BJ (cell line): ENCODE data around the gene APBB2. TPM values are rescaled to one million over a fixed set of nuclear protein-coding genes. Genes with fewer than 3 reads are reported as not detected.
"Not testable (repeated sequence)": the region's sequence is repeated elsewhere in the genome, so short reads cannot be mapped to it uniquely, and the experiment has no call there.

ENCODE experiments used
- CTCF ChIA-PET: fragments of 350-600 bp; formaldehyde crosslinking; extraction: SDS; loops from one replicate; lab custom pipeline; 2021; ENCODE audit warnings: antibody characterized with exemption, inconsistent platforms; lab: Yijun Ruan, JAX
- POLR2A ChIA-PET: fragments of 300-600 bp; sonication (Branson Sonifier 250); formaldehyde crosslinking; extraction: SDS; loops from one replicate; lab custom pipeline; 2021; ENCODE audit warnings: antibody characterized with exemption; lab: Charles Lee
- DNase-seq: peaks from one replicate; pipeline ENCODE4 v3.0.0-alpha.2; 2011; ENCODE audit warnings: low read depth
- H3K27me3 ChIP-seq: 2 replicates; pipeline ENCODE4 v1.6.0; 2011; ENCODE audit warnings: low read length; ENCODE audit not compliant: control insufficient read depth, insufficient read depth
- H3K36me3 ChIP-seq: 2 replicates; pipeline ENCODE4 v1.5.1; 2011; ENCODE audit warnings: low read length; ENCODE audit not compliant: control insufficient read depth, insufficient read depth
- H3K4me3 ChIP-seq: 2 replicates; pipeline ENCODE4 v1.5.1; 2011; ENCODE audit warnings: low read depth, mild to moderate bottlenecking, control low read depth, low read length
- CTCF ChIP-seq: IDR thresholded peaks from 2 replicates; pipeline ENCODE4 v1.5.1; 2011; ENCODE audit warnings: low read depth, mild to moderate bottlenecking, control low read depth, inconsistent platforms, low read length, moderate library complexity; ENCODE audit not compliant: insufficient read depth
- polyA plus RNA-seq: library from polyadenylated mRNA; depleted of rRNA; stranded (reverse); fragments of >200 nt; gene quantifications from 2 replicates; pipeline ENCODE4 v1.2.3, GENCODE V29; 2011

Gene APBB2
- polyA plus RNA-seq, 1 experiment, result 50.3 TPM

GRCh38 chr4:41064953-41065352 is 149.4 kb downstream of the APBB2 start:
- Histone ChIP-seq H3K4me3 (no peak overlapping the region), H3K27me3 (no peaks in the 10 kb centered on the region), H3K36me3 (0 out of 2 replicates have a peak, but pooled peaks cover 2% of the 10 kb centered on the region)
- POLR2A ChIA-PET, result no interaction called here
- DNase-seq, result no peak
- CTCF ChIA-PET, result no interaction called here
- TF ChIP-seq CTCF, result no peak

- no peak for DNase-seq
- ChIA-PET CTCF (interaction anchor here (1.1 to 1.6 kb wide), 3 partner anchors 8 to 28 kb away, joined by 3 to 5 read pairs (median 4); no protein-coding TSS in a partner anchor), POLR2A (no interaction called here)
- H3K36me3 ChIP-seq, result 0 out of 2 replicates have a peak, but pooled peaks cover 2% of the 10 kb centered on the region
- H3K27me3 ChIP-seq, result no peaks in the 10 kb centered on the region
- H3K4me3 ChIP-seq, result no peak overlapping the region
- peak; percentile 24; the same call in 1 of the 2 replicates for TF ChIP-seq CTCF
Measured at GRCh38 chr4:41061482-41062185, 152.7 kb downstream of the APBB2 start.

GRCh38 chr4:41060352-41061334 is 153.7 kb downstream of the APBB2 start:
- ChIA-PET CTCF (interaction anchor here (0.5 to 1.6 kb wide), 8 partner anchors 9 to 84 kb away, joined by 3 to 5 read pairs (median 4); no protein-coding TSS in a partner anchor), POLR2A (interaction anchor here (0.6 kb wide), 1 partner anchor 17 kb away, joined by 4 read pairs; no protein-coding TSS in a partner anchor)
- Histone ChIP-seq H3K36me3 (0 out of 2 replicates have a peak, but pooled peaks cover 2% of the 10 kb centered on the region), H3K4me3 (no peak overlapping the region), H3K27me3 (no peaks in the 10 kb centered on the region)
- no peak for DNase-seq
- TF ChIP-seq CTCF, result peak; percentile 18; the same call in 1 of the 2 replicates

- DNase-seq, POLR2A ChIA-PET, H3K36me3 ChIP-seq, H3K4me3 ChIP-seq, H3K27me3 ChIP-seq: not testable (repeated sequence)
- CTCF ChIA-PET, result interaction anchor here (1.1 kb wide), 1 partner anchor 83 kb away, joined by 4 read pairs; no protein-coding TSS in a partner anchor
Measured at GRCh38 chr4:41059411-41059810, 154.9 kb downstream of the APBB2 start.

GRCh38 chr4:41058426-41058825 is 155.9 kb downstream of the APBB2 start:
- TF ChIP-seq CTCF, result no peak
- no peak for DNase-seq
- 0 out of 2 replicates have a peak, but pooled peaks cover 2% of the 10 kb centered on the region for H3K36me3 ChIP-seq
- H3K4me3 ChIP-seq, result no peak overlapping the region
- ChIA-PET POLR2A (no interaction called here), CTCF (no interaction called here)
- no peaks in the 10 kb centered on the region for H3K27me3 ChIP-seq
